Camera-type eye (tissue), 1 donor: ENCODE results near the gene PPM1F. TPM values are rescaled to one million over a fixed set of nuclear protein-coding genes. Genes with fewer than 3 reads are reported as not detected.

Experiments used
- total RNA-seq: library from RNA; depleted of rRNA; stranded (reverse); fragments of >200 nt; gene quantifications from one replicate; pipeline ENCODE4 v1.2.3, GENCODE V29; 2014

The PPM1F gene
- total RNA-seq, result 37.2 TPM

GRCh38 chr22:21952586-21953571 lies at the start of gene PPM1F:
Gene PPM1F (minus strand): TSS chr22:21952848. CDS start chr22:21946048, 6,800 bp downstream.

GRCh38 chr22:21982338-21982965 lies 29.8 kb upstream of the PPM1F start, which contains the start of gene TOP3B:
Gene TOP3B (minus strand): TSS chr22:21982787. CDS start chr22:21975709, 7,078 bp downstream.

Other genes starting within 250 kb of the PPM1F start
- gene YPEL1, start 217.1 kb downstream of the PPM1F start, total RNA-seq, result 26.9 TPM
- 64.3 TPM for gene MAPK1, start 85.2 kb downstream of the PPM1F start, total RNA-seq
- gene TOP3B, start 29.9 kb upstream of the PPM1F start, total RNA-seq, result 33.6 TPM